ENCODE measurements around the gene RASSF4.

RASSF4 gene

DNA sequence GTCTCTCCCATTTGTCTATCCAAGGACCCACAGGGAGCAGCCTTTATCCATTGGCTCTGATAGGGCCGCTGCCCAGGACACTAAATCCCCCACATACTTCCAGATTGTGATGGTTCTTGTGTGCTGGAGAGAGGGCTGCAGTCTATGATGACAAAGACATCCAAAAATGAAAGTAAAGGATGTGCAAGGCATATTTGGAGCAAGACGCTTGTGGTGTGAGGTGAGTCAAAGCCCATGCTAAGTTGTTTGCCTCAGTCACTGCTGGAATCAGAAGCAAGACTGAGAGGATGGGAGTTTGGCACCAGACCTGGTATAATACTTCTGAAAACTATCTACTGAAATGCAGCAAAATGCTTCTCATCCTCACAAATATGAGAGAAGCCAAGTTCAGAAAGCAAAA, 63.8 kb downstream of the RASSF4 start:
- Histone ChIP-seq H3K27ac (ENCODE audit: low read length) (no peak overlapping the region), H3K4me3 (ENCODE audit: low read length) (no peak overlapping the region), H3K27me3 (ENCODE audit: control insufficient read depth, insufficient read depth, low read length) (no peaks in the 10 kb centered on the region), H3K36me3 (ENCODE audit: control insufficient read depth, low read depth, low read length) (no peaks in the 10 kb centered on the region), H3K4me1 (ENCODE audit: control insufficient read depth, low read depth, low read length) (no peaks in the 10 kb centered on the region), H3K9me3 (ENCODE audit: control insufficient read depth, low read depth, low read length) (no peaks in the 10 kb centered on the region), H3K9ac (ENCODE audit: low read length) (no peak overlapping the region)

DNA sequence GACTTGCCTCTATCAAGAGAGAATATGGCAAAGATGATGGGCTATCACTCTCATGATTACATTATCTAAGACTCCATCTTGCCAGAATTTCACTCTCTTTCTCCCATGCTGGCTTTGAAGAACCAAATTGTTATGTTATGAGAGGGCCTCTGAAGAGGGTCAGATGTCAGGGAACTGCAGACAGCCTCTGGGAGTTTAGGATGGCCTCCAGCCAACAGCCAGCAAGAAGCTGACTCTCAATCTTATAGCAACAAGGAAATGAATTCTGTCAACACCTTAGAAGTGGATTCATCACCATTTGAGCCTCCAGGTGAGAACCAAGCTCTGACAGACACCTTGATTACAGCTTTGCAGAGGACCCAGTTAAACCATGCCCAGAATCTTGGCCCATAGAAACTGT, 74.7 kb downstream of the RASSF4 start:
- Histone ChIP-seq H3K27me3 (ENCODE audit: control insufficient read depth, insufficient read depth, low read length) (no peaks in the 10 kb centered on the region), H3K4me3 (ENCODE audit: low read length) (no peak overlapping the region), H3K9ac (ENCODE audit: low read length) (no peak overlapping the region), H3K27ac (ENCODE audit: low read length) (no peak overlapping the region), H3K36me3 (ENCODE audit: control insufficient read depth, low read depth, low read length) (no peaks in the 10 kb centered on the region), H3K9me3 (ENCODE audit: control insufficient read depth, low read depth, low read length) (peaks cover 7% of the 10 kb centered on the region), H3K4me1 (ENCODE audit: control insufficient read depth, low read depth, low read length) (no peaks in the 10 kb centered on the region)

DNA sequence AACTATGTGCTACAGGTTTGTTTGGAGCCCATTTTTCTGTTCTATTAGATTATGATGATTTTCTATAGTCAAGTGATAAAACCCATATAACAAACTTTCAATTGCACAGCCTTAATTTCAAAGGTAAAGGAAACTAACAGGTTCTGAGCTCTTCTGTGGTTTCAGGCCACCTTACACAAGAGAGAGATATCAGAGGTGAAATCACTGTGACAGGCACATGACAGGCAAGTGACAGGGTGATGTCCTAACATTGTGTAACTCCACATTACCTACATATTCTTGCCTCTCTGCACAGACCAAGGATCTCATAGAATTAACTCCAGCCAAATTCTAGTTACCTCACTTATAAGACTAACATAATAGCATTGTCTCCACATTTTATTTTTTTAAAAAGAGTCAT, 76.1 kb downstream of the RASSF4 start:
- Histone ChIP-seq H3K9ac (ENCODE audit: low read length) (no peak overlapping the region), H3K4me3 (ENCODE audit: low read length) (no peak overlapping the region), H3K9me3 (ENCODE audit: control insufficient read depth, low read depth, low read length) (peaks cover 4% of the 10 kb centered on the region), H3K27ac (ENCODE audit: low read length) (no peak overlapping the region), H3K4me1 (ENCODE audit: control insufficient read depth, low read depth, low read length) (no peaks in the 10 kb centered on the region), H3K36me3 (ENCODE audit: control insufficient read depth, low read depth, low read length) (no peaks in the 10 kb centered on the region), H3K27me3 (ENCODE audit: control insufficient read depth, insufficient read depth, low read length) (no peaks in the 10 kb centered on the region)

DNA sequence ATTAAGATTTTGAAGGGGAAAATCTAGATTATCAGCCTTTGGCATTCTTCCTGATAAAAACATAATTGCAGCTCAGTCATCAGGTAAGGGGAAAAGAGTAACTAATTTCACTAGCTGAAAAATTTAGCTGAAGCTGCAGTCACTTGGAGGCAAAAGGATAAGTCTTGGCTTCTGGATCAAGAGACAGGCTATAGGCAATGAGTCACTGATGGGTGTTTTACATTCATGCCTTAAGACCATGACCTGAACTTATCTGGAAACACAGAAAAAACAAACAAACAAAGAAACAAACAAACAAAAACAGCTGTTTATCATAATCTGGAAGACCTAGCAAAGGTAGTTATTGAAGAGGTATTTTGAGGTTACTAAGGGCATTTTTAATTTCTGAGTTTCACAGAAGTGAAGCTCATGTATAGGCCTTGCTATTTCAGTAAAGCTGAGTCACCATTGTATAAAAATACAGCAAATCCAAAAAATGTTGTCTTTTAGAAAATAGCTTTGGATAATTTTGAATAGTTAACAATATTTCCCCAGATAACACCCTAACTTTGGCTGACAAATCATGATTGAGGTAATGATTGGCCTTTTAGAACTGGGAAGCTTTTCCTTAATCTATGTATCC, 81.4 kb downstream of the RASSF4 start:
- no peaks in the 10 kb centered on the region for H3K36me3 ChIP-seq (ENCODE audit: control insufficient read depth, low read depth, low read length)
- no peak overlapping the region for H3K4me3 ChIP-seq (ENCODE audit: low read length)
- H3K27me3 ChIP-seq (ENCODE audit: control insufficient read depth, insufficient read depth, low read length): no peaks in the 10 kb centered on the region
- H3K9me3 ChIP-seq (ENCODE audit: control insufficient read depth, low read depth, low read length): no peaks in the 10 kb centered on the region
- H3K27ac ChIP-seq (ENCODE audit: low read length): no peak overlapping the region
- peaks cover 23% of the 10 kb centered on the region for H3K4me1 ChIP-seq (ENCODE audit: control insufficient read depth, low read depth, low read length)
- no peak overlapping the region for H3K9ac ChIP-seq (ENCODE audit: low read length)

DNA sequence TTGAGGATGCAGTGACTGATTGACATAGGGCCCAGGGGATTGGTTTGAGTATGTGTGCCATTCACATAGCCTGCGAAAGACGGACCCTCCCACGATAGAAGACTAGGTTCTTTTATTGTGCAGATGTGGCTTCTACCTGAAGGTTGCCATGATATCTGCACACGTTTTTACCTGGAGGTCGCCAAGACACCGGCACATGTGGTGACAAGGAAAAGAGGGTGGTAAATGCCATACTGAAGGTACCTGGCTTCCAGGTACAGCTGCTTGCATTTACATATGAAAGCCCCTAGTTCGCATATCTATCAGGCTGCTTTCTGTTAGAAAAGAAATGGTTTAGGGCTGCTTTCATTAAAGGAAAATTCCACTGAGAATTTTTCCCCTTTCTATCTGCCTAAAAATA, 84.7 kb downstream of the RASSF4 start:
- Histone ChIP-seq H3K27ac (ENCODE audit: low read length) (peak overlapping the region; percentile 34), H3K9ac (ENCODE audit: low read length) (no peak overlapping the region), H3K27me3 (ENCODE audit: control insufficient read depth, insufficient read depth, low read length) (no peaks in the 10 kb centered on the region), H3K4me3 (ENCODE audit: low read length) (peak overlapping the region; percentile 48), H3K9me3 (ENCODE audit: control insufficient read depth, low read depth, low read length) (no peaks in the 10 kb centered on the region), H3K4me1 (ENCODE audit: control insufficient read depth, low read depth, low read length) (peaks cover 23% of the 10 kb centered on the region), H3K36me3 (ENCODE audit: control insufficient read depth, low read depth, low read length) (no peaks in the 10 kb centered on the region)
